HepG2 (cell line): ENCODE results near the gene PANK4. TPM values are rescaled to one million over a fixed set of nuclear protein-coding genes. Genes with fewer than 3 reads are reported as not detected.

Experiments
- ATF7-NPFF ChIP-seq: sonication (generic); formaldehyde crosslinking; IDR thresholded peaks from 2 replicates; pipeline ENCODE4 v1.8.1; 2023; ENCODE audit warnings: mild to moderate bottlenecking, low read depth, missing genetic modification reagents, moderate library complexity
- CC2D1A ChIP-seq: sonication (generic); formaldehyde crosslinking; IDR thresholded peaks from 2 replicates; pipeline ENCODE4 v1.8.1; 2023; ENCODE audit warnings: mild to moderate bottlenecking, missing genetic modification reagents
- GPBP1L1 ChIP-seq: sonication (generic); formaldehyde crosslinking; IDR thresholded peaks from 2 replicates; pipeline ENCODE4 v1.5.0; 2020; ENCODE audit warnings: mild to moderate bottlenecking, missing genetic modification reagents
- GPN1 ChIP-seq: sonication (generic); formaldehyde crosslinking; IDR thresholded peaks from 2 replicates; pipeline ENCODE4 v1.5.1; 2020; ENCODE audit warnings: missing genetic modification reagents, borderline replicate concordance
- GRHL1 ChIP-seq: sonication (generic); formaldehyde crosslinking; conservative IDR thresholded peaks from 2 replicates; pipeline ENCODE4 v1.8.0; 2022; ENCODE audit warnings: missing genetic modification reagents
- HNRNPL ChIP-seq: fragments of 200-400 bp; formaldehyde crosslinking; IDR thresholded peaks from 2 replicates; pipeline ENCODE4 v1.6.1; 2017; ENCODE audit warnings: mild to moderate bottlenecking, low read depth, low read length
- KLF6 ChIP-seq: IDR thresholded peaks from 2 replicates; pipeline ENCODE4 v1.8.0; 2016; ENCODE audit warnings: missing biosample characterization, missing genetic modification reagents
- NR2F6 ChIP-seq, 2 experiments: IDR thresholded peaks; 2 replicates each; pipeline ENCODE4 v1.6.1; 2016; ENCODE audit warnings: antibody characterized with exemption in 1 of 2, mild to moderate bottlenecking in 1 of 2
- ZBTB40 ChIP-seq, 2 experiments: fragments of 450-650 bp in 1 of 2; sonication (generic) in 1 of 2; formaldehyde crosslinking in 1 of 2; IDR thresholded peaks; 2 replicates each; pipeline versions ENCODE4 v1.6.1 to v1.8.0; 2016 to 2022; ENCODE audit warnings: antibody characterized with exemption in 1 of 2, mild to moderate bottlenecking in 1 of 2, missing genetic modification reagents in 1 of 2
- ZFX ChIP-seq: sonication (generic); formaldehyde crosslinking; IDR thresholded peaks from 2 replicates; pipeline ENCODE4 v1.4.0; 2020; ENCODE audit warnings: mild to moderate bottlenecking, low read depth, missing genetic modification reagents, moderate library complexity
- ZNF3 ChIP-seq: IDR thresholded peaks from 2 replicates; pipeline ENCODE4 v1.7.0; 2017; ENCODE audit warnings: inconsistent platforms
- ZNF383 ChIP-seq: sonication (generic); formaldehyde crosslinking; IDR thresholded peaks from 2 replicates; pipeline ENCODE4 v1.4.0; 2020; ENCODE audit warnings: missing genetic modification reagents, mild to moderate bottlenecking, borderline replicate concordance
- ZNF574 ChIP-seq: sonication (generic); formaldehyde crosslinking; IDR thresholded peaks from 2 replicates; pipeline ENCODE4 v1.4.0; 2020; ENCODE audit warnings: missing genetic modification reagents
- polyA plus RNA-seq, 8 experiments: library from polyadenylated mRNA; depleted of rRNA in 3 of 8; stranded (reverse) in 7 of 8; unstranded in 1 of 8; fragments of >200 nt; fragmentation: Illumina TruSeq in 4 of 8; extraction: Trizol in 4 of 8; gene quantifications; 2 replicates each; pipeline versions ENCODE4 v1.2.1 to v1.2.3, GENCODE V29; 2011 to 2016; ENCODE audit warnings: low read depth in 4 of 8, missing spikeins in 1 of 8, mixed read lengths in 1 of 8; ENCODE audit not compliant: insufficient read depth in 1 of 8
- total RNA-seq, 5 experiments: library from RNA; depleted of rRNA; stranded (reverse); fragments of >200 nt; fragmentation: Illumina TruSeq; extraction: Trizol; gene quantifications; 2 replicates each; pipeline ENCODE4 v1.2.3, GENCODE V29; 2016; ENCODE audit warnings: low read depth in 1 of 5

Gene PANK4
- total and polyA plus RNA-seq, 2 of the 13 experiments (the other 11 are each of a cell fraction or from before 2014, with no cell fraction given) = 17.4 to 19.3 TPM

- TF ChIP-seq ZBTB40 (IDR thresholded peaks at IDR 0.05) = no peak
- no peak for TF ChIP-seq ZBTB40 (CRISPR knock-in tag; IDR thresholded peaks at IDR 0.05)
- no peak for TF ChIP-seq GRHL1 (CRISPR knock-in tag)
- no peak for TF ChIP-seq KLF6 (CRISPR knock-in tag)
- no peak for TF ChIP-seq GPN1 (CRISPR knock-in tag)
- TF ChIP-seq ZNF574 (CRISPR knock-in tag) = no peak
- TF ChIP-seq ATF7-NPFF = no peak
- TF ChIP-seq ZFX = peak; percentile 22; the same call in 1 of the 2 replicates
- TF ChIP-seq NR2F6 (IDR thresholded peaks at IDR 0.05) = no peak
- TF ChIP-seq NR2F6 (CRISPR knock-in tag; IDR thresholded peaks at IDR 0.05) = peak; percentile 26; the same call in 1 of the 2 replicates
- no peak for TF ChIP-seq GPBP1L1 (CRISPR knock-in tag)
- no peak for TF ChIP-seq ZNF383 (CRISPR knock-in tag)
- TF ChIP-seq ZNF3 (CRISPR knock-in tag) = no peak
- TF ChIP-seq HNRNPL = peak; percentile 64; the same call in 1 of the 2 replicates
- TF ChIP-seq CC2D1A = no peak
Measured at GRCh38 chr1:2477791-2478499, 48.5 kb downstream of the PANK4 start (continued).
